ENCODE data around the gene TRIP13.

GRCh38 chr5:880816-881550 is 11.7 kb upstream of the TRIP13 start:
- no peak for TF ChIP-seq POLR2A (IDR thresholded peaks at IDR 0.05; ENCODE audit: insufficient read depth in 1 of 2, low read depth in 2 of 2, low read length in 2 of 2)
- TF ChIP-seq CTCF (CRISPR knock-in tag; IDR thresholded peaks at IDR 0.05): no peak
- no peak for TF ChIP-seq ZNF232 (CRISPR knock-in tag; IDR thresholded peaks at IDR 0.05; ENCODE audit: borderline replicate concordance)
- no peak for TF ChIP-seq TCF7 (IDR thresholded peaks at IDR 0.05; ENCODE audit: low read depth)
- no peak for TF ChIP-seq ZNF350 (CRISPR knock-in tag; IDR thresholded peaks at IDR 0.05; ENCODE audit: borderline replicate concordance, low read depth)

Data from HepG2 (cell line).